ENCODE results near the gene HEPACAM. TPM values are rescaled to one million over a fixed set of nuclear protein-coding genes. Genes with fewer than 3 reads are reported as not detected.

The HEPACAM gene
- total RNA-seq, 4 donors from 2014 or later = 0.40 to 0.70 TPM; not detected in 2

DNA sequence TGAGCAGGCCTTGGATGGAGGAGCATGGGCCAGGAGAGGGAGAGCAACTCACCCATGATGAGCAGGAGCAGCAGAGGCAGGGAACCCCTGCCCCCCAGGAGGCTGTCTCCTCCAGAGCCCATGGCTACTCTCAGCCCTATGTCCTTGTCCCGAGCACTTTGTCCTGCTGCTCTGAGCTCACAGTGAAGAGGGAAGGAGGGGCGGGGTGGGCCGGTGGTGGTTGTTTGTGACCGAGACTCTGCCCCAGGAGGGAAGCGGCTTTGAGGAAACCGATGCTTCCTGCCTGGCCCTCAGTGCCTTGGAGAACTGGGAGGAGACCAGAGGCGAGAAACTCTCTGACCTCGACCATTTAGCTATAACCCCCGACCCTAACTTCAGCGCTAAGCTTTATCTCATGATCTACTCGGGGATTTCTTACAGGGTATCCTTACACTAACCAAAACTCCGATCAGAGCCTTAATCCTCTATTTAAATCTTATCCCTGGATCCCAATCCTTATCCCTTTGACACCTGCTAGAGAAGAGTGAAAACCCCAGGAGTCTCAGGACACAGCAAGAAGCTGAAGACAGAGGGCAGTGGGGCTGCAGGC, 38.1 kb downstream of the HEPACAM start, which contains the start of gene ROBO4:
Gene ROBO4 (minus strand): TSS at position 192 of the 589 bp plus-strand sequence. CDS start 70 bp downstream, at position 122.
- TF ChIP-seq POLR2A (IDR thresholded peaks at IDR 0.05) = no peak
- TF ChIP-seq, protein P1, sequence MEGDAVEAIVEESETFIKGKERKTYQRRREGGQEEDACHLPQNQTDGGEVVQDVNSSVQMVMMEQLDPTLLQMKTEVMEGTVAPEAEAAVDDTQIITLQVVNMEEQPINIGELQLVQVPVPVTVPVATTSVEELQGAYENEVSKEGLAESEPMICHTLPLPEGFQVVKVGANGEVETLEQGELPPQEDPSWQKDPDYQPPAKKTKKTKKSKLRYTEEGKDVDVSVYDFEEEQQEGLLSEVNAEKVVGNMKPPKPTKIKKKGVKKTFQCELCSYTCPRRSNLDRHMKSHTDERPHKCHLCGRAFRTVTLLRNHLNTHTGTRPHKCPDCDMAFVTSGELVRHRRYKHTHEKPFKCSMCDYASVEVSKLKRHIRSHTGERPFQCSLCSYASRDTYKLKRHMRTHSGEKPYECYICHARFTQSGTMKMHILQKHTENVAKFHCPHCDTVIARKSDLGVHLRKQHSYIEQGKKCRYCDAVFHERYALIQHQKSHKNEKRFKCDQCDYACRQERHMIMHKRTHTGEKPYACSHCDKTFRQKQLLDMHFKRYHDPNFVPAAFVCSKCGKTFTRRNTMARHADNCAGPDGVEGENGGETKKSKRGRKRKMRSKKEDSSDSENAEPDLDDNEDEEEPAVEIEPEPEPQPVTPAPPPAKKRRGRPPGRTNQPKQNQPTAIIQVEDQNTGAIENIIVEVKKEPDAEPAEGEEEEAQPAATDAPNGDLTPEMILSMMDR (IDR thresholded peaks at IDR 0.05 in 4 of 5, conservative IDR thresholded peaks at IDR 0.05 in 1 of 5) = no peak
- DNase-seq (peak in 1 of 2 donors; percentile 43), ATAC-seq (peak; percentile 25 to 61)
- peak within 1 kb of the TSS; percentile 38 to 56 (median 42) for H3K4me3 ChIP-seq
- H3K27ac ChIP-seq = peak within 1 kb of the TSS; percentile 55 to 80 (median 73)
- H3K36me3 ChIP-seq = no peaks in the 10 kb centered on the region
- H3K9me3 ChIP-seq = no peaks in the 10 kb centered on the region
- in situ Hi-C loops (cut with MboI; ENCODE audit: low sequenced_read_pairs in 4 of 4) (no loop called here), intact Hi-C loops (cut with DNase I; ENCODE audit: low total_unique reads) (loop anchor here (2.0 kb wide), 2 partner anchors 21 to 23 kb away; no protein-coding TSS in a partner anchor)
- no peaks in the 10 kb centered on the region for H3K27me3 ChIP-seq
- H3K4me1 ChIP-seq = peaks cover 4 to 17% of the 10 kb centered on the region in 2 donors

DNA sequence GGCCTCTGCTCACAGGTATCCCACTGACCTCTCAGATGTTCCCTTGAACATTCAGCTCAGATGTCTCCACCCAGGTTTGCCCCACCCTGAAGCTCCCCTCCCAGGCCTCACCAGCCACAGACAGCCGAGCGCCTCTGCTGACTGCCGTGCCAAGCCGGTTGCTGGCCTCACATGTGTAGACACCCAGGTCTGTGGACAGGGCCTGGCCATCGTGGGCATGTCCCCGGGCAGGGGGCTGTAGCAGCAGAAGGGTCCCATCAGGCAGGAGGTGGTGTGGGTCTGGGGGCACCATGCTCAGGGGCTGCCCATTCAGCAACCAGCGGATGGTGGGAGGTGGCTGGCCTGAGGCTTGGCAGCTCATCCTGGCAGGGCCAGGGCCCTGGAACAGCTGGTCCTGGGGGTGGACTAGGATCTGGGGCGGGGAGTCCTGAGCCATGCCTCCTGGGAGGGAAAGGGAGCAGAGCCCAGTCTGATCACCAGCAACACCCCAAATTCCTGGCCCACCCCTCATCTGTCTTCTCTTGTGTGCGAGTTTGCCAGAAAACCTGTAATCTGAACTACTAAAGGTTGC, 38.9 kb downstream of the HEPACAM start:
- peak in 1 of 2 donors; percentile 48 for DNase-seq

GRCh38 chr11:124896071-124896750, 39.6 kb downstream of the HEPACAM start:
- Histone ChIP-seq H3K9me3 (no peaks in the 10 kb centered on the region), H3K4me1 (peaks cover 5 to 26% of the 10 kb centered on the region in 2 donors), H3K4me3 (peak overlapping the region; percentile 38 to 56 (median 43)), H3K27me3 (no peaks in the 10 kb centered on the region), H3K36me3 (no peaks in the 10 kb centered on the region), H3K27ac (peak overlapping the region; percentile 55 to 80 (median 73))
- DNase-seq = no peak
- ATAC-seq = no peak
- TF ChIP-seq POLR2A (IDR thresholded peaks at IDR 0.05) = no peak
- TF ChIP-seq, protein P1 (IDR thresholded peaks at IDR 0.05 in 4 of 5, conservative IDR thresholded peaks at IDR 0.05 in 1 of 5) = no peak
- intact Hi-C loops (cut with DNase I; ENCODE audit: low total_unique reads) (loop anchor here (2.0 kb wide), 1 partner anchor 25 kb away; no protein-coding TSS in a partner anchor), in situ Hi-C loops (cut with MboI; ENCODE audit: low sequenced_read_pairs in 4 of 4) (no loop called here)

More for the DNA sequence above, 38.9 kb downstream of the HEPACAM start:
- in situ Hi-C loops (cut with MboI; ENCODE audit: low sequenced_read_pairs in 4 of 4) (no loop called here), intact Hi-C loops (cut with DNase I; ENCODE audit: low total_unique reads) (loop anchor here (2.0 kb wide), 1 partner anchor 24 kb away; no protein-coding TSS in a partner anchor)
- no peak for TF ChIP-seq POLR2A (IDR thresholded peaks at IDR 0.05)
- TF ChIP-seq, protein P1 (IDR thresholded peaks at IDR 0.05 in 4 of 5, conservative IDR thresholded peaks at IDR 0.05 in 1 of 5) = no peak
- peak in 1 of 2 donors; percentile 13 for ATAC-seq
- H3K36me3 ChIP-seq = no peaks in the 10 kb centered on the region
- H3K27ac ChIP-seq = peak overlapping the region; percentile 55 to 80 (median 73)
- no peaks in the 10 kb centered on the region for H3K27me3 ChIP-seq
- peaks cover 4 to 22% of the 10 kb centered on the region in 2 donors for H3K4me1 ChIP-seq
- peak overlapping the region; percentile 38 to 56 (median 42) for H3K4me3 ChIP-seq
- H3K9me3 ChIP-seq = no peaks in the 10 kb centered on the region

GRCh38 chr11:124895471-124895971, 40.3 kb downstream of the HEPACAM start:
- in situ Hi-C loops (cut with MboI; ENCODE audit: low sequenced_read_pairs in 4 of 4) (no loop called here), intact Hi-C loops (cut with DNase I; ENCODE audit: low total_unique reads) (no loop called here)
- Histone ChIP-seq H3K27ac (peak overlapping the region; percentile 55 to 80 (median 73)), H3K4me1 (peaks cover 12 to 30% of the 10 kb centered on the region in 2 donors), H3K36me3 (no peaks in the 10 kb centered on the region), H3K27me3 (no peaks in the 10 kb centered on the region), H3K4me3 (peak overlapping the region; percentile 38 to 56 (median 43)), H3K9me3 (no peaks in the 10 kb centered on the region)
- ATAC-seq (no peak), DNase-seq (no peak)
- no peak for TF ChIP-seq POLR2A (IDR thresholded peaks at IDR 0.05)
- TF ChIP-seq, protein P1 (IDR thresholded peaks at IDR 0.05 in 4 of 5, conservative IDR thresholded peaks at IDR 0.05 in 1 of 5) = no peak
